ENCODE results near the gene MAP4K4.

DNA sequence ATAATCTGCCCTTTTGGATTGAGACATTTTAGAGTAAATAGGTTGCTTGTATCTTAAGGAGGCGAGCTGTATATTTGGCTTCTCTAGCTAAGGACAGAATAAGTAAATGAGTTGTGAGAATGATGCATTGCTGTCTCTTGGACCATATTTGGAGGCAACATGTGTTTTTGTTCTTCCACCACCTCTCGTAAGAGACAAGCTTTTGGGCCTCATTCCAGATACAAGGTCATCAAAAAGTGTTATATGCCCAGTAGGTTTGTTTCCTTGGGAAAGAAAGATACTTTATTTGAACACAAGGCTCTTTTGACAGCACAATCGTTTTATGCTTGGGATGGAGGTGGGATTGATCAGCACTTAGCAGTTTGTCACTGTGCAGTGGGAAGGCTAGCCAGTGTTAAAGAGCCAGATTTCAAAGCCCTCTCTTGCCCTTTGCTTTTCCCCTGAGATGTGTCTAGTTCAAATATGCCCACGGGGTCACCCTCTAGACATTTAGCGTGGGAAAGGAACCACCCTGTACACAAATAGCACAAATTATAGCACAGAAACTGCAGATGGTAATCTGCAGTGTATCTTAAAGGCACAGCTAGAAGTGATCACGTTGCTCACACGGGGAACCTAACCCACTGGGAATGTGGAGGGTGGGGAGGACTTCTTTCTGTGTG is 131.3 kb downstream of the MAP4K4 start:
- TF ChIP-seq, protein P1, sequence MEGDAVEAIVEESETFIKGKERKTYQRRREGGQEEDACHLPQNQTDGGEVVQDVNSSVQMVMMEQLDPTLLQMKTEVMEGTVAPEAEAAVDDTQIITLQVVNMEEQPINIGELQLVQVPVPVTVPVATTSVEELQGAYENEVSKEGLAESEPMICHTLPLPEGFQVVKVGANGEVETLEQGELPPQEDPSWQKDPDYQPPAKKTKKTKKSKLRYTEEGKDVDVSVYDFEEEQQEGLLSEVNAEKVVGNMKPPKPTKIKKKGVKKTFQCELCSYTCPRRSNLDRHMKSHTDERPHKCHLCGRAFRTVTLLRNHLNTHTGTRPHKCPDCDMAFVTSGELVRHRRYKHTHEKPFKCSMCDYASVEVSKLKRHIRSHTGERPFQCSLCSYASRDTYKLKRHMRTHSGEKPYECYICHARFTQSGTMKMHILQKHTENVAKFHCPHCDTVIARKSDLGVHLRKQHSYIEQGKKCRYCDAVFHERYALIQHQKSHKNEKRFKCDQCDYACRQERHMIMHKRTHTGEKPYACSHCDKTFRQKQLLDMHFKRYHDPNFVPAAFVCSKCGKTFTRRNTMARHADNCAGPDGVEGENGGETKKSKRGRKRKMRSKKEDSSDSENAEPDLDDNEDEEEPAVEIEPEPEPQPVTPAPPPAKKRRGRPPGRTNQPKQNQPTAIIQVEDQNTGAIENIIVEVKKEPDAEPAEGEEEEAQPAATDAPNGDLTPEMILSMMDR (IDR thresholded peaks at IDR 0.05): no peak
- no peak for TF ChIP-seq POLR2A (IDR thresholded peaks at IDR 0.05)

All from thyroid gland (tissue), 4 donors.